AG04450 (cell line): ENCODE data around the gene KMT2E. TPM values are rescaled to one million over a fixed set of nuclear protein-coding genes. Genes with fewer than 3 reads are reported as not detected.

Experiments
- CTCF ChIA-PET: fragments of 300-600, 350-600 bp; formaldehyde crosslinking; extraction: SDS; loops from one replicate; lab custom pipeline; 2022; ENCODE audit warnings: antibody characterized with exemption, inconsistent platforms; lab: Charles Lee
- POLR2A ChIA-PET: fragments of 350-600 bp; formaldehyde crosslinking; extraction: SDS; loops from one replicate; lab custom pipeline; 2021; ENCODE audit warnings: antibody characterized with exemption, inconsistent platforms; lab: Yijun Ruan, JAX
- DNase-seq: peaks from one replicate; pipeline ENCODE4 v3.0.0-alpha.2; 2011; ENCODE audit warnings: low read depth, low spot score
- H3K27ac ChIP-seq: one replicate; pipeline ENCODE4 v1.5.1; 2012; ENCODE audit warnings: low read depth, low read length, control low read depth
- H3K27me3 ChIP-seq: one replicate; pipeline ENCODE4 v1.6.0; 2012; ENCODE audit warnings: low read length; ENCODE audit not compliant: control insufficient read depth, insufficient read depth
- H3K4me3 ChIP-seq: 2 replicates; pipeline ENCODE4 v1.5.1; 2011; ENCODE audit warnings: mild to moderate bottlenecking, low read depth, low read length, control low read depth
- H3K9me3 ChIP-seq: 2 replicates; pipeline ENCODE4 v1.5.1; 2012; ENCODE audit warnings: low read length; ENCODE audit not compliant: control insufficient read depth, insufficient read depth
- polyA plus RNA-seq: library from polyadenylated mRNA; depleted of rRNA; stranded (reverse); fragments of >200 nt; gene quantifications from 2 replicates; pipeline ENCODE4 v1.2.3, GENCODE V29; 2011
- TF ChIP-seq, protein P1 (sequence below): IDR thresholded peaks from 2 replicates; pipeline ENCODE4 v1.5.1; 2011; ENCODE audit warnings: low read depth, low read length, control low read depth, inconsistent platforms

The KMT2E gene
- polyA plus RNA-seq, 1 experiment, result 13.8 TPM

DNA sequence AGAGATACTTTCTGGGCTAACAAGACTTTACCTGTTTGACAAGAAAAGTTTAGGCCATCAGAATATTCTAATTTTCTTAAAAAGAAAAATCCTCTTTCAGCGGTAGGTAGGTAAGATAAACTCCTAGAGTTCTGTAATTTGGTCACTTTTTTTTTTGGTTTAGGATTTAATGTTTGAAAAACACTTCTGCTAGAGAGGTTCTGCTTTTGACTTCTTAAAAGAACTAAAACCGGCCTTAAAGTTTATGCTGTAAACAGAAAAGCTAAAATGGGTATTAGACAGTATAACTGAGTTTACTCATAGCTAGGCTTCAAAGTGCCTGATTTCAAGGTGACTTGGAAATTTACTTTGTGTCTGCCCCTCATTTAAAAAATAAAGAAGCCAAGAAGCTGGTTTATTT, 21.7 kb upstream of the KMT2E start:
- POLR2A ChIA-PET, result interaction anchor here (0.6 to 0.7 kb wide), 2 partner anchors 107 to 409 kb away, joined by 4 to 8 read pairs; no protein-coding TSS in a partner anchor
- no peak for DNase-seq
- TF ChIP-seq, protein P1, sequence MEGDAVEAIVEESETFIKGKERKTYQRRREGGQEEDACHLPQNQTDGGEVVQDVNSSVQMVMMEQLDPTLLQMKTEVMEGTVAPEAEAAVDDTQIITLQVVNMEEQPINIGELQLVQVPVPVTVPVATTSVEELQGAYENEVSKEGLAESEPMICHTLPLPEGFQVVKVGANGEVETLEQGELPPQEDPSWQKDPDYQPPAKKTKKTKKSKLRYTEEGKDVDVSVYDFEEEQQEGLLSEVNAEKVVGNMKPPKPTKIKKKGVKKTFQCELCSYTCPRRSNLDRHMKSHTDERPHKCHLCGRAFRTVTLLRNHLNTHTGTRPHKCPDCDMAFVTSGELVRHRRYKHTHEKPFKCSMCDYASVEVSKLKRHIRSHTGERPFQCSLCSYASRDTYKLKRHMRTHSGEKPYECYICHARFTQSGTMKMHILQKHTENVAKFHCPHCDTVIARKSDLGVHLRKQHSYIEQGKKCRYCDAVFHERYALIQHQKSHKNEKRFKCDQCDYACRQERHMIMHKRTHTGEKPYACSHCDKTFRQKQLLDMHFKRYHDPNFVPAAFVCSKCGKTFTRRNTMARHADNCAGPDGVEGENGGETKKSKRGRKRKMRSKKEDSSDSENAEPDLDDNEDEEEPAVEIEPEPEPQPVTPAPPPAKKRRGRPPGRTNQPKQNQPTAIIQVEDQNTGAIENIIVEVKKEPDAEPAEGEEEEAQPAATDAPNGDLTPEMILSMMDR, result no peak
- CTCF ChIA-PET, result interaction anchor here (0.6 to 1.7 kb wide), 3 partner anchors 11 to 13 kb away, joined by 3 to 7 read pairs (median 3); no protein-coding TSS in a partner anchor
- Histone ChIP-seq H3K27me3 (no peaks in the 10 kb centered on the region), H3K9me3 (no peaks in the 10 kb centered on the region), H3K4me3 (no peak overlapping the region), H3K27ac (no peak overlapping the region)

DNA sequence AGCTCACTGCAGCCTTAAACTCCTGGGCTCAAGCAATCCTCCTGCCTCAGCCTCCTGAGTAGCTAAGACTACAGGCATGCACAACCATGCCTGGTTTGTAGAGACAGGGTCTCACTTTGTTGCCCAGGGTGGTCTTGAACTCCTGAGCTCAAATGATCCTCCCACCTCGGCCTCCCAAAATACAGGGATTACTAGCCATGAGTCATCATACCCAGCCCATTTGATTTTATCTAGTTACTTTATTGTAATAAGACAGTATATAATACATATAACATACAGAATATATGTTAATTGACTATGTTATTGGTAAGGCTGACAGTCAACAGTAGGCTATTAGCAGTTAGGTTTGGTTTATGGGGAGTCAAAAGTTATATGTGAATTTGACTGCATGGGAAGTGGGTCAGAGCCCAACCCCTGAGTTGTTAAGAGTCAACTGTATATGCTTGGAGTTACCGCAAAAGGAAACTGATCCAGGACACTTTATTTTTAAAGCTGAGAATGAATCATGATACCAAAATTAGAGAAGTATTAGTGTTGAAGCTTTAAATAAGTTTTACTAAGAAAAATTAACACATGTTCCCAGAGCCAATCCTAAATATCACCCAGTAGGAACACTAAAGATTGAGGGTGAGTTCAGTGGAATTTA, 20.7 kb upstream of the KMT2E start:
- ChIA-PET CTCF (interaction anchor here (1.2 to 1.7 kb wide), 2 partner anchors 12 to 14 kb away, joined by 3 to 7 read pairs; no protein-coding TSS in a partner anchor), POLR2A (interaction anchor here (0.7 kb wide), 1 partner anchor 17 kb away, joined by 3 read pairs; no protein-coding TSS in a partner anchor)
- Histone ChIP-seq H3K27me3 (no peaks in the 10 kb centered on the region), H3K27ac (no peak overlapping the region), H3K4me3 (no peak overlapping the region), H3K9me3 (no peaks in the 10 kb centered on the region)
- TF ChIP-seq, protein P1, result no peak
- DNase-seq, result no peak

DNA sequence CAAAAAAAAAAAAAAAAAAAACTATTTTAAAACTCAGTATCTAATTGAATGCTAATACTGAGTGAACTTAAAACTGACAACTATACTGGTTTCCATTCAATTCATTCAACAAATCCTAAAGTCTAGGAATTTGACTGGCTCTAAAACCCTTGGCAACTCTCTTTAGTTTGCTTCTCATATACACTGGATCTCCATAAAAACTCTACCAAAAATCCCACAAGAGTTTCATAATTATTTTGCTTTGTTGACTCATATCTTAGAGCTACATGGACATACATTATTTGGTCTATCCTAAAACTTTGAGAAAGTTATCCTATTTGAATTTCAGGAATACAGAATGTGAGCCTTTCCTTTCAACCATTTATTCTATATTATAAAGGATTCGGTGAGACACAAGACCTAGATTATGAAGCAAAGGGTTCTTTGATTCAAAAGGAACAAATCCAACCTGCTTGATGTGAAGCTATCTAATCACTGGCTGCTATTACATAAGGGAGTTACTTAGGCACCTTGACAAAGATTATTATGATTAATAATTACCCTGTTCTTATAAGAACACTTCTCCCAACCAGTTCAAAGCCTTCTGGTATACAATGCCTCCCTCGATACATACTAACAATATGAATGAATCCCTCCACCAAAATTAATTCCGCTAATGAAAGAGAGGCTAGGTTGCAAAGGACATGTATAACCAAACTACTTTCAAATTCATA, 15.8 kb upstream of the KMT2E start:
- ChIA-PET POLR2A (interaction anchor here (0.6 to 1.1 kb wide), 2 partner anchors 11 kb away, joined by 3 to 4 read pairs; no protein-coding TSS in a partner anchor), CTCF (interaction anchor here (0.6 to 1.3 kb wide), 4 partner anchors 11 to 20 kb away, joined by 3 to 5 read pairs (median 4); no protein-coding TSS in a partner anchor)
- DNase-seq, result no peak
- Histone ChIP-seq H3K27me3 (no peaks in the 10 kb centered on the region), H3K9me3 (peaks cover 5% of the 10 kb centered on the region; the same call in 1 of the 2 replicates), H3K4me3 (no peak overlapping the region), H3K27ac (no peak overlapping the region)
- TF ChIP-seq, protein P1, result no peak

DNA sequence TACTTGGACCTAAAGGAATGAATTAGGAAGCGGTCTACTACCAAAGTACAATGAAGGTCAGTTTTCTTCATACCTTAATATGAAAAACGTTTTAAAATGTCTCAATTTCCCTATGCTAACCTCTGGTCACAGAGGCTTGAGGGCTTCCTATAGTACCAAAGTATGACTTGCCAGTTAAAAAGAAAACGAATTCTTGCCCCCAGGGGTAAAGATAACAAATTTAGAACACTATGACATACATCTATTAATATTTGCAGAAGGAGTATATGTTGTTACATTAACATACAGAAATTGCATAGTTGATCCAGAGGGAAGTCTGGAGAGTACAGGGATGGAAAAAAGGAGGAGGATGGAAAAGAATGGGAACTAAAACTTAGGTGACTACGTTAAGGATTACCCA, 13.8 kb upstream of the KMT2E start:
- DNase-seq, result no peak
- ChIA-PET CTCF (no interaction called here), POLR2A (no interaction called here)
- Histone ChIP-seq H3K4me3 (no peak overlapping the region), H3K27ac (no peak overlapping the region), H3K27me3 (no peaks in the 10 kb centered on the region), H3K9me3 (peaks cover 5% of the 10 kb centered on the region; the same call in 1 of the 2 replicates)
- TF ChIP-seq, protein P1, result no peak
